Endothelial cell of umbilical vein (primary cell): ENCODE measurements around the gene SPAG9. TPM values are rescaled to one million over a fixed set of nuclear protein-coding genes. Genes with fewer than 3 reads are reported as not detected.

Experiments used
- BruUV-seq: library from RNA; stranded (reverse); fragments of 400-500 nt; replicated peaks from 2 replicates; lab custom pipeline; 2021; lab: Mats Ljungman, UMichigan
- CTCF ChIA-PET: fragments of 300-600, 350-600 bp; sonication (Branson Sonifier 250); formaldehyde crosslinking; loops from one replicate; lab custom pipeline; 2021; ENCODE audit warnings: antibody characterized with exemption, inconsistent platforms; lab: Charles Lee
- POLR2A ChIA-PET: fragments of 300-600, 350-600 bp; sonication (Branson Sonifier 250); formaldehyde crosslinking; loops from one replicate; lab custom pipeline; 2021; ENCODE audit warnings: antibody characterized with exemption, inconsistent platforms; lab: Charles Lee
- DNase-seq: peaks from one replicate; pipeline ENCODE4 v3.0.0-alpha.2; 2011; ENCODE audit warnings: low read depth, low spot score
- FAIRE-seq: peaks from 2 replicates; lab custom pipeline; 2011; peaks lifted over from hg19 to GRCh38; lab: Jason Lieb, UNC
- H2AFZ ChIP-seq: 2 replicates; pipeline ENCODE4 v1.6.0; 2012; ENCODE audit warnings: low read depth, low read length, control low read depth, inconsistent platforms
- H3K27ac ChIP-seq: 2 replicates; pipeline ENCODE4 v1.5.1; 2011; ENCODE audit warnings: low read depth, mild to moderate bottlenecking, control low read depth, low read length, moderate library complexity; ENCODE audit not compliant: insufficient read depth
- H3K27me3 ChIP-seq, 2 experiments: 2 replicates each; pipeline versions ENCODE4 v1.6.0 to v1.6.1; 2011; ENCODE audit warnings: low read length in 2 of 2, mixed read lengths in 1 of 2; ENCODE audit not compliant: control insufficient read depth in 2 of 2, insufficient read depth in 2 of 2
- H3K36me3 ChIP-seq, 2 experiments: 2 replicates in 1 of 2; 3 replicates in 1 of 2; pipeline ENCODE4 v1.5.1; 2011; ENCODE audit warnings: low read length in 2 of 2, mild to moderate bottlenecking in 1 of 2, moderate library complexity in 1 of 2; ENCODE audit not compliant: control insufficient read depth in 2 of 2, insufficient read depth in 2 of 2; ENCODE audit errors: extremely low read depth in 1 of 2
- H3K4me1 ChIP-seq: 3 replicates; pipeline ENCODE4 v1.5.1; 2011; ENCODE audit warnings: mild to moderate bottlenecking, low read length; ENCODE audit not compliant: control insufficient read depth, insufficient read depth; ENCODE audit errors: extremely low read depth
- H3K4me2 ChIP-seq: 2 replicates; pipeline ENCODE4 v1.6.1; 2011; ENCODE audit warnings: low read length, control low read depth, mixed read lengths; ENCODE audit not compliant: insufficient read depth
- H3K4me3 ChIP-seq, 3 experiments: fragments of 200-600 bp in 1 of 3; sonication (generic), shearing (Covaris generic) in 1 of 3; replicated peaks in 1 of 3; 2 replicates each; pipeline ENCODE4 v1.5.1; 2011 to 2016; ENCODE audit warnings: control low read depth in 3 of 3, low read length in 3 of 3, mild to moderate bottlenecking in 2 of 3, inconsistent platforms in 1 of 3, low read depth in 1 of 3, moderate library complexity in 1 of 3; ENCODE audit not compliant: insufficient read depth in 1 of 3
- H3K79me2 ChIP-seq: 2 replicates; pipeline ENCODE4 v1.6.0; 2012; ENCODE audit warnings: low read length, inconsistent platforms; ENCODE audit not compliant: control insufficient read depth, insufficient read depth
- H3K9ac ChIP-seq: replicated peaks from 2 replicates; pipeline ENCODE3; 2011; ENCODE audit warnings: low read length, control low read depth; ENCODE audit not compliant: insufficient read depth; ENCODE audit errors: extremely low read depth
- H3K9me1 ChIP-seq: replicated peaks from 3 replicates; pipeline ENCODE4 v1.6.0; 2011; ENCODE audit warnings: mild to moderate bottlenecking, low read length; ENCODE audit not compliant: control insufficient read depth, insufficient read depth; ENCODE audit errors: extremely low read depth
- H3K9me3 ChIP-seq: replicated peaks from 2 replicates; pipeline ENCODE4 v1.5.1; 2012; ENCODE audit warnings: low read length, inconsistent platforms; ENCODE audit not compliant: control insufficient read depth, insufficient read depth
- H4K20me1 ChIP-seq: replicated peaks from 2 replicates; pipeline ENCODE3; 2011; ENCODE audit warnings: mild to moderate bottlenecking, low read length; ENCODE audit not compliant: control insufficient read depth, insufficient read depth; ENCODE audit errors: extremely low read depth
- CTCF ChIP-seq, 2 donors: IDR thresholded peaks; 1 replicate in 1 of 2; 2 replicates in 1 of 2; pipeline ENCODE4 v1.5.1; 2011; ENCODE audit warnings: low read length in 2 of 2, mild to moderate bottlenecking in 2 of 2, moderate library complexity in 2 of 2, control low read depth in 1 of 2, inconsistent platforms in 1 of 2, low read depth in 1 of 2; ENCODE audit not compliant: insufficient read depth in 1 of 2; ENCODE audit errors: extremely low read depth in 1 of 2
- EZH2 ChIP-seq: IDR thresholded peaks from 2 replicates; pipeline ENCODE4 v1.6.1; 2012; ENCODE audit warnings: borderline replicate concordance, low read depth, mild to moderate bottlenecking, moderate library complexity, low read length, inconsistent platforms; ENCODE audit not compliant: severe bottlenecking
- FOS ChIP-seq: IDR thresholded peaks from 2 replicates; pipeline ENCODE4 v1.6.1; 2011; ENCODE audit warnings: mild to moderate bottlenecking, low read length, moderate library complexity, borderline replicate concordance; ENCODE audit not compliant: insufficient read depth
- GATA2 ChIP-seq: IDR thresholded peaks from 2 replicates; pipeline ENCODE4 v1.7.0; 2011; ENCODE audit warnings: low read depth, mild to moderate bottlenecking, moderate library complexity, mixed read lengths, low read length; ENCODE audit not compliant: insufficient read length, insufficient read depth
- JUN ChIP-seq: IDR thresholded peaks from 2 replicates; pipeline ENCODE4 v1.6.1; 2011; ENCODE audit warnings: borderline replicate concordance, low read depth; ENCODE audit not compliant: insufficient read length, insufficient read depth
- MAX ChIP-seq: IDR thresholded peaks from 2 replicates; pipeline ENCODE4 v1.6.1; 2011; ENCODE audit not compliant: insufficient read depth, insufficient read length
- MYC ChIP-seq: IDR thresholded peaks from one replicate; pipeline ENCODE4 v1.6.1; 2011; ENCODE audit warnings: mild to moderate bottlenecking, low read depth, low read length
- POLR2A ChIP-seq: IDR thresholded peaks from 2 replicates; pipeline ENCODE4 v1.6.1; 2012; ENCODE audit warnings: low read depth, mild to moderate bottlenecking, control low read depth, low read length
- POLR2AphosphoS5 ChIP-seq: IDR thresholded peaks from 2 replicates; pipeline ENCODE4 v1.6.1; 2012; ENCODE audit warnings: low read depth, mild to moderate bottlenecking, control low read depth, low read length, moderate library complexity; ENCODE audit not compliant: insufficient read depth
- dilution Hi-C: fragments of 300-500 bp; cut with MboI; formaldehyde crosslinking; loops from one replicate; pipeline ENCODE4 v1.15.0; 2019; ENCODE audit warnings: low sequenced_read_pairs; ENCODE audit not compliant: extremely low pct_ligation_motif_present
- intact Hi-C: fragments of 100-400 bp; cut with micrococcal nuclease; formaldehyde crosslinking; loops from one replicate; pipeline ENCODE4 v1.10.0; 2022
- polyA plus RNA-seq, 4 experiments: library from polyadenylated mRNA; depleted of rRNA in 3 of 4; stranded (reverse) in 3 of 4; unstranded in 1 of 4; fragments of >200 nt; gene quantifications; 2 replicates each; pipeline versions ENCODE4 v1.2.1 to v1.2.3, GENCODE V29; 2011 to 2012; ENCODE audit warnings: missing spikeins in 1 of 4
- total RNA-seq: library from RNA; stranded (reverse); gene quantifications from 2 replicates; pipeline ENCODE4 v1.2.3, GENCODE V29; 2021

SPAG9 gene
- total and polyA plus RNA-seq, 2 donors (not counting 3 experiments of a cell fraction or from before 2014, with no cell fraction given), result 16.5 to 75.0 TPM

- Histone ChIP-seq H3K4me2 (no peak overlapping the region), H4K20me1 (no peaks in the 10 kb centered on the region), H3K79me2 (no peaks in the 10 kb centered on the region), H3K27ac (no peak overlapping the region), H3K27me3 (no peaks in the 10 kb centered on the region), H3K4me1 (peaks cover 5% of the 10 kb centered on the region), H3K9me3 (no peaks in the 10 kb centered on the region), H3K9ac (no peak overlapping the region), H3K36me3 (no peaks in the 10 kb centered on the region), H2AFZ (no peak overlapping the region), H3K9me1 (no peaks in the 10 kb centered on the region), H3K4me3 (no peak overlapping the region)
- CTCF ChIA-PET, result interaction anchor here (0.7 to 12.5 kb wide), 12 partner anchors 9 to 399 kb away, joined by 3 to 343 read pairs (median 3); partner anchors contain the start of genes NME1 and TOB1
- DNase-seq (no peak), FAIRE-seq (no peak)
- TF ChIP-seq FOS (no peak), JUN (no peak), EZH2 (no peak), MYC (no peak), MAX (no peak), POLR2A (no peak), POLR2AphosphoS5 (no peak), GATA2 (no peak), CTCF (IDR thresholded peaks at IDR 0.05; ENCODE audit: extremely low read depth in 1 of 2, insufficient read depth in 1 of 2, low read depth in 1 of 2, low read length in 2 of 2) (no peak)
- intact Hi-C loops (no loop called here), dilution Hi-C loops (no loop called here)
- POLR2A ChIA-PET, result interaction anchor here (1.5 to 3.7 kb wide), 2 partner anchors 18 to 84 kb away, joined by 3 to 17 read pairs; partner anchors contain the start of gene TOB1
- no TSS peak for BruUV-seq
Observed at GRCh38 chr17:50949128-50949988, 171.3 kb downstream of the SPAG9 start.
